Fibroblast of lung (primary cell): ENCODE results near the gene ARHGEF11. TPM values are rescaled to one million over a fixed set of nuclear protein-coding genes. Genes with fewer than 3 reads are reported as not detected.
"Not testable (repeated sequence)": the region's sequence is repeated elsewhere in the genome, so short reads cannot be mapped to it uniquely, and the experiment has no call there.

Source experiments
- DNase-seq, 2 donors: peaks; one replicate each; pipeline versions ENCODE4 v3.0.0 to v3.0.0-alpha.2; 2010; ENCODE audit warnings: low read depth in 2 of 2
- H2AFZ ChIP-seq: 2 replicates; pipeline ENCODE4 v1.5.1; 2012; ENCODE audit warnings: low read length, control low read depth, inconsistent platforms
- H3K27ac ChIP-seq: 2 replicates; pipeline ENCODE4 v1.5.1; 2011; ENCODE audit warnings: low read length, control low read depth; ENCODE audit not compliant: insufficient read depth
- H3K27me3 ChIP-seq: 2 replicates; pipeline ENCODE4 v1.5.1; 2011; ENCODE audit warnings: mild to moderate bottlenecking, low read length; ENCODE audit not compliant: control insufficient read depth, insufficient read depth
- H3K36me3 ChIP-seq: 2 replicates; pipeline ENCODE4 v1.5.1; 2011; ENCODE audit warnings: low read length; ENCODE audit not compliant: control insufficient read depth, insufficient read depth
- H3K4me1 ChIP-seq: 2 replicates; pipeline ENCODE4 v1.5.1; 2011; ENCODE audit warnings: low read length; ENCODE audit not compliant: control insufficient read depth, insufficient read depth; ENCODE audit errors: extremely low read depth
- H3K4me2 ChIP-seq: 2 replicates; pipeline ENCODE4 v1.5.1; 2011; ENCODE audit warnings: low read length, control low read depth; ENCODE audit not compliant: insufficient read depth; ENCODE audit errors: extremely low read depth
- H3K4me3 ChIP-seq, 4 experiments: fragments of 200-600 bp in 1 of 4; sonication (generic) in 1 of 4; replicated peaks in 1 of 4; 2 replicates each; pipeline ENCODE4 v1.5.1; 2011 to 2016; ENCODE audit warnings: low read length in 4 of 4, low read depth in 3 of 4, mild to moderate bottlenecking in 3 of 4, control low read depth in 2 of 4, inconsistent platforms in 1 of 4, mixed read lengths in 1 of 4; ENCODE audit not compliant: insufficient read depth in 1 of 4; ENCODE audit errors: control extremely low read depth in 1 of 4
- H3K79me2 ChIP-seq: 2 replicates; pipeline ENCODE4 v1.5.1; 2012; ENCODE audit warnings: mild to moderate bottlenecking, low read length, inconsistent platforms; ENCODE audit not compliant: control insufficient read depth, insufficient read depth
- H3K9ac ChIP-seq: 2 replicates; pipeline ENCODE4 v1.5.1; 2011; ENCODE audit warnings: mild to moderate bottlenecking, low read length, control low read depth; ENCODE audit not compliant: insufficient read depth
- H3K9me3 ChIP-seq: 2 replicates; pipeline ENCODE4 v1.5.1; 2012; ENCODE audit warnings: low read depth, low read length; ENCODE audit not compliant: control insufficient read depth, insufficient read depth
- H4K20me1 ChIP-seq: 2 replicates; pipeline ENCODE4 v1.5.1; 2011; ENCODE audit warnings: low read length; ENCODE audit not compliant: control insufficient read depth, insufficient read depth; ENCODE audit errors: extremely low read depth
- EZH2 ChIP-seq: IDR thresholded peaks from 2 replicates; pipeline ENCODE4 v1.5.1; 2012; ENCODE audit warnings: low read length, control low read depth, mild to moderate bottlenecking; ENCODE audit errors: missing control alignments
- polyA plus RNA-seq, 2 donors: library from polyadenylated mRNA; depleted of rRNA in 1 of 2; stranded (reverse) in 1 of 2; unstranded in 1 of 2; fragments of >200 nt; gene quantifications; 2 replicates each; pipeline ENCODE4 v1.2.1, GENCODE V29; 2011 to 2012; ENCODE audit warnings: missing spikeins in 1 of 2
- total RNA-seq: library from RNA; depleted of rRNA; stranded (reverse); fragments of >200 nt; gene quantifications from 2 replicates; pipeline ENCODE4 v1.2.1, GENCODE V29; 2014
- TF ChIP-seq, protein P1 (sequence below), 2 donors: IDR thresholded peaks in 1 of 2; conservative IDR thresholded peaks in 1 of 2; 1 replicate in 1 of 2; 2 replicates in 1 of 2; pipeline ENCODE4 v1.5.1; 2011 to 2012; ENCODE audit warnings: low read length in 2 of 2, control low read depth in 1 of 2, inconsistent platforms in 1 of 2, low read depth in 1 of 2, mild to moderate bottlenecking in 1 of 2

The ARHGEF11 gene
- total and polyA plus RNA-seq, 2 donors (not counting 1 experiment from before 2014, with no cell fraction given): 12.8 to 29.1 TPM

GRCh38 chr1:157056269-157056668 lies 10.7 kb upstream of the ARHGEF11 start:
- no peaks in the 10 kb centered on the region for H3K79me2 ChIP-seq
- TF ChIP-seq, protein P1, sequence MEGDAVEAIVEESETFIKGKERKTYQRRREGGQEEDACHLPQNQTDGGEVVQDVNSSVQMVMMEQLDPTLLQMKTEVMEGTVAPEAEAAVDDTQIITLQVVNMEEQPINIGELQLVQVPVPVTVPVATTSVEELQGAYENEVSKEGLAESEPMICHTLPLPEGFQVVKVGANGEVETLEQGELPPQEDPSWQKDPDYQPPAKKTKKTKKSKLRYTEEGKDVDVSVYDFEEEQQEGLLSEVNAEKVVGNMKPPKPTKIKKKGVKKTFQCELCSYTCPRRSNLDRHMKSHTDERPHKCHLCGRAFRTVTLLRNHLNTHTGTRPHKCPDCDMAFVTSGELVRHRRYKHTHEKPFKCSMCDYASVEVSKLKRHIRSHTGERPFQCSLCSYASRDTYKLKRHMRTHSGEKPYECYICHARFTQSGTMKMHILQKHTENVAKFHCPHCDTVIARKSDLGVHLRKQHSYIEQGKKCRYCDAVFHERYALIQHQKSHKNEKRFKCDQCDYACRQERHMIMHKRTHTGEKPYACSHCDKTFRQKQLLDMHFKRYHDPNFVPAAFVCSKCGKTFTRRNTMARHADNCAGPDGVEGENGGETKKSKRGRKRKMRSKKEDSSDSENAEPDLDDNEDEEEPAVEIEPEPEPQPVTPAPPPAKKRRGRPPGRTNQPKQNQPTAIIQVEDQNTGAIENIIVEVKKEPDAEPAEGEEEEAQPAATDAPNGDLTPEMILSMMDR (conservative IDR thresholded peaks at IDR 0.05 in 1 of 2, IDR thresholded peaks at IDR 0.05 in 1 of 2; ENCODE audit: low read depth in 1 of 2, low read length in 2 of 2): no peak
- TF ChIP-seq EZH2: no peak
- peaks cover 10% of the 10 kb centered on the region for H3K27me3 ChIP-seq
- no peak overlapping the region for H3K27ac ChIP-seq
- no peaks in the 10 kb centered on the region for H3K9me3 ChIP-seq
- no peak overlapping the region for H2AFZ ChIP-seq
- H3K4me1 ChIP-seq: no peaks in the 10 kb centered on the region
- no peaks in the 10 kb centered on the region for H4K20me1 ChIP-seq
- DNase-seq: no peak
- no peak overlapping the region for H3K4me3 ChIP-seq
- H3K4me2 ChIP-seq: no peak overlapping the region
- H3K36me3 ChIP-seq: no peaks in the 10 kb centered on the region
- H3K9ac ChIP-seq: no peak overlapping the region

DNA sequence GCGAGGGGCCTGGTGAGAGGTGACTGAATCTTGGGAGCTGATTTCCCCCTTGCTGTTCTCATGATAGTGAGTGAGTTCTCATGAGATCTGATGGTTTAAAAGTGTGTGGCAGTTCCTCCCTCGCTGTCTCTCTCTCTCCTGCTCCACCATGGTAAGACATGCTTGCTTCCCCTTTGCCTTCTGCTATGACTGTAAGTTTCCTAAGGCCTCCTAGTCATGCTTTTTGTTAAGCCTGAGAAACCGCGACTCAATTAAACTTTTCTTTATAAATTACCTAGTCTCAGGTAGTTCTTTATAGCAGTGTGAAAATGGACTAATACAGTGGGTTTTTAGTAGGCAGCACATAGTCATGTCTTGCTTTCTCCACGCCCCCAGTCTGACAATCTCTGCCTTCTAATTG lies 10.2 kb upstream of the ARHGEF11 start:
- H3K79me2 ChIP-seq: not testable (repeated sequence)

DNA sequence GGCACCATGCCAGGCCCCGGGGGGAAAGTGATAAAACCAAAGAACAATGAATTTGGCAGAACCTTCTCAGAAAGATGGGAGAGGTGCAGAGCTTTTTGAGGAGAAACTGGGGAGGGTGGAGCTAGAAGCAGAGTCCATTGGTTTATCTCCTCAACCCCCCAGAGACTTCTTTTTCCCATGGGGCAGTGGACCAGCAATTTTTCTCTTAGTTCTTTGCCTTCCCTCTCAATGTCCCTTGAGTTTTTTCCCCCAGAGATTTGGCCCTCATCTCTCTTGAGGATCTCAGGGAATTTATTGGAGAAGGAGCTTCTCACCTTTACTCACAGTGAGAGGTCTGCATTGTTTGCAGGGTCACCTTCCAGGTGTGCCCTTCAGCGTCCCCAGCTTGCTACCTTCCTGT lies 5.3 kb upstream of the ARHGEF11 start:
- no peak overlapping the region for H2AFZ ChIP-seq
- TF ChIP-seq, protein P1 (conservative IDR thresholded peaks at IDR 0.05 in 1 of 2, IDR thresholded peaks at IDR 0.05 in 1 of 2; ENCODE audit: low read depth in 1 of 2, low read length in 2 of 2): no peak
- TF ChIP-seq EZH2: no peak
- H3K4me3 ChIP-seq: no peak overlapping the region
- H3K27me3 ChIP-seq: peaks cover 5% of the 10 kb centered on the region
- H3K9me3 ChIP-seq: no peaks in the 10 kb centered on the region
- no peak overlapping the region for H3K4me2 ChIP-seq
- DNase-seq: no peak
- no peak overlapping the region for H3K27ac ChIP-seq
- H3K9ac ChIP-seq: no peak overlapping the region
- H3K36me3 ChIP-seq: no peaks in the 10 kb centered on the region
- H4K20me1 ChIP-seq: no peaks in the 10 kb centered on the region
- H3K4me1 ChIP-seq: no peaks in the 10 kb centered on the region
- no peaks in the 10 kb centered on the region for H3K79me2 ChIP-seq

More for the DNA sequence above, 10.2 kb upstream of the ARHGEF11 start:
- not testable (repeated sequence) for H3K4me2 ChIP-seq, H3K4me3 ChIP-seq, H3K9me3 ChIP-seq, H3K9ac ChIP-seq, H3K4me1 ChIP-seq, DNase-seq, H3K27ac ChIP-seq, H3K36me3 ChIP-seq, H4K20me1 ChIP-seq, H2AFZ ChIP-seq
- H3K27me3 ChIP-seq: peaks cover 13% of the 10 kb centered on the region
